Lower leg skin (tissue), 4 donors: ENCODE results near the gene FOXP2. TPM values are rescaled to one million over a fixed set of nuclear protein-coding genes. Genes with fewer than 3 reads are reported as not detected.

Experiments
- DNase-seq, 2 donors: peaks; one replicate each; pipeline ENCODE4 v3.0.0-alpha.2; 2019; ENCODE audit warnings: low spot score in 2 of 2
- H3K4me3 ChIP-seq: fragments of 200-600 bp; sonication (generic); 2 replicates; pipeline ENCODE4 v1.5.1; 2017; ENCODE audit warnings: mild to moderate bottlenecking, low read depth; ENCODE audit not compliant: poor library complexity, severe bottlenecking
- CTCF ChIP-seq, 3 donors: fragments of 450-650 bp; IDR thresholded peaks; one replicate each; pipeline ENCODE4 v1.5.1; 2016; ENCODE audit warnings: antibody characterized with exemption in 3 of 3, mild to moderate bottlenecking in 3 of 3, moderate library complexity in 2 of 3
- POLR2A ChIP-seq, 2 donors: fragments of 450-650 bp; IDR thresholded peaks; one replicate each; pipeline ENCODE4 v1.6.1; 2016 to 2017; ENCODE audit warnings: antibody characterized with exemption in 2 of 2, mild to moderate bottlenecking in 1 of 2, moderate library complexity in 1 of 2
- WGBS, 2 donors: methylation state at CpG; one replicate each; pipeline ENCODE4 v1.1.5; 2018; 5-methylcytosine and 5-hydroxymethylcytosine counted together
- intact Hi-C: fragments of 100-400 bp; cut with DNase I; formaldehyde crosslinking; loops from one replicate; pipeline ENCODE4 v1.15.0; 2023; ENCODE audit warnings: low total_unique reads
- total RNA-seq, 4 donors: library from RNA; depleted of rRNA; stranded (reverse); fragments of >200 nt; gene quantifications; one replicate each; pipeline ENCODE4 v1.1.0, GENCODE V29; 2016

The FOXP2 gene
- total RNA-seq, 4 donors from 2014 or later, result 11.9 to 23.6 (median 18.8) TPM

DNA sequence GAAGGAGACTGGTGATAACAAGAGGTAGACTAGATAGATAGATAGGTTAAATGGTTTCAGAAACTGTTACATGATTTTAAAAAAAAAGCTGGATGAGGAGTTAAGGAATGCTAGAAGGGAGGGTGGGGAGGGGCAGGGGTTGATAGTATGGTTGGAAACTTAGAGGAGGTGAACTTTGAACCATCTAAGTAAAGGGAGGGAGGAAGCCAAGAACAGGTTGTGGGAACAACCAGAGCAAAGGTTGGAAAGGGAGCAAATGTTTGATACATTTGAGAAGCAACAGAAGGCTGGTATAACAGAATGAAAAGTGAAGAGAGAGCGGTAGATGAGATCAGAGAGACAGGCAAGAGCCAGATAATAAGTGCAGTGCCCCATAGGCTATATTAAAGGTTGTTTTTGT is 224.8 kb downstream of the FOXP2 start:
- WGBS, 2 donors, result 88 to 98% methylated on average over 1 of the region's 1 CpG
- DNase-seq, result no peak
- intact Hi-C loops, result no loop called here
- no peak for TF ChIP-seq POLR2A (IDR thresholded peaks at IDR 0.05)
- TF ChIP-seq CTCF (IDR thresholded peaks at IDR 0.05), result no peak
- H3K4me3 ChIP-seq, result no peak overlapping the region

GRCh38 chr7:114644455-114644854 is 229.8 kb downstream of the FOXP2 start:
- no peak for DNase-seq
- H3K4me3 ChIP-seq, result no peak overlapping the region
- no peak for TF ChIP-seq POLR2A (IDR thresholded peaks at IDR 0.05)
- TF ChIP-seq CTCF (IDR thresholded peaks at IDR 0.05), result no peak
- intact Hi-C loops, result no loop called here
- 50 to 55% methylated on average over 8 of the region's 8 CpGs for WGBS, 2 donors

DNA sequence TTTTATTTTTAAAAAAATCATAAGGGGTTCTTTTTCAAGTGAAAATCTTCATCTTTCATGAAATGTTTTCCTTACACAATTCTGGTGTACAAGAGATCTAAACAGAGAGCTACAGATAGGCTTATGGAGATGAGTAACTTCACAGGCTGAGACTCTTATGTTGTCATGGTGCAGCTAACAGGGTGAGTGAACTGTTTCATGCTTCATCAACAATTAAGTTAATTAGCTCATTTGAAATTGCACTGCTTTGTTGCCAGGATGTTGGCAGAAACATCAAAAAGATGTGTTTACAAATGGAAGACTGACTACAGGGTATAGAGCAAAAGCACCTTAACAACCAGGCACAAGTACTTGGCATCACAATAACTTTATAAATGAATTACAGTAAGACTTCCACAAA is 230.8 kb downstream of the FOXP2 start:
- intact Hi-C loops, result no loop called here
- DNase-seq, result no peak
- no peak overlapping the region for H3K4me3 ChIP-seq
- no peak for TF ChIP-seq CTCF (IDR thresholded peaks at IDR 0.05)
- TF ChIP-seq POLR2A (IDR thresholded peaks at IDR 0.05), result no peak

DNA sequence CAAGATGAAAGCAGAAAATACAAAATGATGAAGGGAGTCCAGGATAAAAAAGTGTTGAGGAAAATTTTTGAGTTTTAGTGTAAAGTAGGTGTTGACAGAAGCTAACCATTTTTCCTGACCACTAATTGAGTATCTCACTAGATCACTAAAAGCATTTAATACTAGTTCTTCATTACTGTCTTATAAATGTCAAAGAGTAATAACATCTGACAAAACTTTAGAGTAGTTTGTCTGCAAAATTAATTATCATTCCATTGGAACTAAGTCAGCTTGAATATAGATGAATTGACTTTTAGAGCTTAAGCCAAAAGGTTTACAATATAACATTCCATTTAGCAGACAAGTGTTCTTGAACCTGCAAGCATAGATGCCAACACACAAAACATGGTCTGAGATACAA is 232.9 kb downstream of the FOXP2 start:
- DNase-seq, result no peak
- no peak for TF ChIP-seq CTCF (IDR thresholded peaks at IDR 0.05)
- no peak for TF ChIP-seq POLR2A (IDR thresholded peaks at IDR 0.05)
- intact Hi-C loops, result no loop called here
- no peak overlapping the region for H3K4me3 ChIP-seq

DNA sequence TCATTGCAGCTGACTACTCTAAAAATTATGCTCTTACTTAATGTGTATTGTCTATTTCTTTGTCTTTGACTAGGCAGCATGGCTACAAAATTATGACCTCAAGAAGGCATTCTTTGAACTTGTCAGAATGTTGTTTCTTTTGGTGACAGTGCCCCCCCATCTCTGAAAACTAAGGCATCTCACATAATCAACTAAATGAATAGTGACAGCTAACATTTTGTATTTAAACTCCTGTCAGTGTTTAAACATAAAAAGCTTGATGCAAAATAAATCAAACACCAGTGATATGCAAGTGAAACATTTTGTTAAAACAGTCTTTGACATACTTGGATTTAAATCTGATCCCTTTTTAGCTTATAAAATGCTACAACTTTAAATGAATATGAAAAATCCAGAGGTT is 233.5 kb downstream of the FOXP2 start:
- intact Hi-C loops, result no loop called here
- no peak overlapping the region for H3K4me3 ChIP-seq
- no peak for TF ChIP-seq POLR2A (IDR thresholded peaks at IDR 0.05)
- TF ChIP-seq CTCF (IDR thresholded peaks at IDR 0.05), result no peak

DNA sequence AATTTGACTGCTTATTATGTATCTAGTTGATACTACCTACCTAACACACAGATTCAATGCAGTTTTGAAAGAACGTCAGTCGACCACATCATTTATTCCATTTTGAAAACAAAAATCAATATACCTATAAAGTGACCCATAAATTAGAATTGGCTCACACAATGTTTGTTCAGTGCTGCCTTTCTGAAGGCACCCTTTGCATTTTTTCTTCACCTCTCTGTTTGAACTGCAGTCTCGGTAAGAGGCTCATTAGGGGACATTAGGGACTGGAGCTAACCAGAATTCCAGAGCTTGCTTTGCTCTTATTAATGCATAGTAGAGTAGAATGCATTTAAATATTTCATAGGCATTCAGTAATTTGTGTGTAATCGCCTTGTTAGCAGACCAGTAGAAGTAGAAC is 234.1 kb downstream of the FOXP2 start:
- intact Hi-C loops, result no loop called here
- DNase-seq, result no peak
- 91 to 95% methylated on average over 4 of the region's 4 CpGs for WGBS, 2 donors
- no peak for TF ChIP-seq POLR2A (IDR thresholded peaks at IDR 0.05)
- TF ChIP-seq CTCF (IDR thresholded peaks at IDR 0.05), result no peak
- H3K4me3 ChIP-seq, result no peak overlapping the region

More for the DNA sequence above, 233.5 kb downstream of the FOXP2 start:
- DNase-seq, result no peak
